HepG2 (cell line): ENCODE results near the gene HDAC10.

Experiments
- ATF7 ChIP-seq, 2 experiments: fragments of 450-650 bp in 1 of 2; sonication (generic) in 1 of 2; formaldehyde crosslinking in 1 of 2; IDR thresholded peaks; 2 replicates each; pipeline versions ENCODE4 v1.4.0 to v1.6.1; 2016 to 2020; ENCODE audit warnings: antibody characterized with exemption in 1 of 2, mild to moderate bottlenecking in 1 of 2, missing genetic modification reagents in 1 of 2
- BHLHE40 ChIP-seq: IDR thresholded peaks from 2 replicates; pipeline ENCODE4 v1.6.1; 2011; ENCODE audit warnings: low read length, improper control_type of control experiment
- CBX1 ChIP-seq: IDR thresholded peaks from one replicate; pipeline ENCODE4 v1.6.1; 2016; ENCODE audit warnings: antibody characterized with exemption, low read depth
- CBX2 ChIP-seq, 2 experiments: fragments of 200-600 bp in 1 of 2; sonication (generic); formaldehyde crosslinking in 1 of 2; IDR thresholded peaks; 2 replicates each; pipeline versions ENCODE4 v1.7.0 to v1.8.1; 2018 to 2022; ENCODE audit warnings: low read depth in 2 of 2, low read length in 1 of 2, mild to moderate bottlenecking in 1 of 2, missing genetic modification reagents in 1 of 2
- EZH2 ChIP-seq: conservative IDR thresholded peaks from 2 replicates; pipeline ENCODE4 v1.6.1; 2012; ENCODE audit warnings: mild to moderate bottlenecking, low read depth, low read length, moderate library complexity
- JUNB ChIP-seq: sonication (generic); formaldehyde crosslinking; IDR thresholded peaks from 2 replicates; pipeline ENCODE4 v1.8.0; 2022; ENCODE audit warnings: missing genetic modification reagents, mild to moderate bottlenecking, borderline replicate concordance
- MED1 ChIP-seq: sonication (generic); formaldehyde crosslinking; IDR thresholded peaks from 2 replicates; pipeline ENCODE4 v1.4.0; 2020; ENCODE audit warnings: missing genetic modification reagents
- PCBP2 ChIP-seq: fragments of 200-400 bp; formaldehyde crosslinking; optimal IDR thresholded peaks from 2 replicates; pipeline ENCODE3; 2018; ENCODE audit warnings: low read length, low read depth; ENCODE audit not compliant: poor library complexity, severe bottlenecking
- ZBTB8A ChIP-seq: sonication (generic); formaldehyde crosslinking; IDR thresholded peaks from 2 replicates; pipeline ENCODE4 v1.4.0; 2020; ENCODE audit warnings: mild to moderate bottlenecking, low read depth, missing genetic modification reagents, borderline replicate concordance
- TF ChIP-seq, protein P1 (sequence below): sonication (generic); formaldehyde crosslinking; IDR thresholded peaks from 2 replicates; pipeline ENCODE4 v1.5.0; 2020; ENCODE audit warnings: mild to moderate bottlenecking, missing genetic modification reagents, moderate library complexity
- TF ChIP-seq, protein P2 (sequence below): sonication (generic); formaldehyde crosslinking; IDR thresholded peaks from 2 replicates; pipeline ENCODE4 v1.4.0; 2020; ENCODE audit warnings: missing genetic modification reagents, mild to moderate bottlenecking, borderline replicate concordance
- TF ChIP-seq, protein P3 (sequence below): sonication (generic); formaldehyde crosslinking; IDR thresholded peaks from 2 replicates; pipeline ENCODE4 v1.5.0; 2020; ENCODE audit warnings: missing genetic modification reagents

DNA sequence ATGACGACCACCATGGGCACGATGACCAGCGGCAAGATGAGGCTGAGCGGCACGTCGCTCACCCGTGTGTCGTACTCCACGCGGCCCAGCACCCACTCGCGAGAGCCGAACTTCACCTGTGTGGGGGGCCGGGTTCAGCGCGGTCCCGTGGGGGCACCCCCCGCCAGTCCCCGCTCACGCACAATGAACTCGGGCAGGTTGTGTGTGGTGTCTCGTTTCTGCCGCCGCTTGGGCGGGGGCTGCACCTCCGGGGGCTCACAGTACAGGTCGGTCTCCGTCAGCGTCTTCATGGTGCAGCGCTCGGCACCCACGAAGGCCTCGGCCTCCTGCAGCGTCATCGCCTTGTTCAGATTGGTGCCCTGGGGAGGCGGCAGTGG lies 30.3 kb upstream of the HDAC10 start:
- TF ChIP-seq MED1 = no peak
- TF ChIP-seq, protein P1, sequence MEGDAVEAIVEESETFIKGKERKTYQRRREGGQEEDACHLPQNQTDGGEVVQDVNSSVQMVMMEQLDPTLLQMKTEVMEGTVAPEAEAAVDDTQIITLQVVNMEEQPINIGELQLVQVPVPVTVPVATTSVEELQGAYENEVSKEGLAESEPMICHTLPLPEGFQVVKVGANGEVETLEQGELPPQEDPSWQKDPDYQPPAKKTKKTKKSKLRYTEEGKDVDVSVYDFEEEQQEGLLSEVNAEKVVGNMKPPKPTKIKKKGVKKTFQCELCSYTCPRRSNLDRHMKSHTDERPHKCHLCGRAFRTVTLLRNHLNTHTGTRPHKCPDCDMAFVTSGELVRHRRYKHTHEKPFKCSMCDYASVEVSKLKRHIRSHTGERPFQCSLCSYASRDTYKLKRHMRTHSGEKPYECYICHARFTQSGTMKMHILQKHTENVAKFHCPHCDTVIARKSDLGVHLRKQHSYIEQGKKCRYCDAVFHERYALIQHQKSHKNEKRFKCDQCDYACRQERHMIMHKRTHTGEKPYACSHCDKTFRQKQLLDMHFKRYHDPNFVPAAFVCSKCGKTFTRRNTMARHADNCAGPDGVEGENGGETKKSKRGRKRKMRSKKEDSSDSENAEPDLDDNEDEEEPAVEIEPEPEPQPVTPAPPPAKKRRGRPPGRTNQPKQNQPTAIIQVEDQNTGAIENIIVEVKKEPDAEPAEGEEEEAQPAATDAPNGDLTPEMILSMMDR (CRISPR knock-in tag) = no peak
- TF ChIP-seq, protein P2, sequence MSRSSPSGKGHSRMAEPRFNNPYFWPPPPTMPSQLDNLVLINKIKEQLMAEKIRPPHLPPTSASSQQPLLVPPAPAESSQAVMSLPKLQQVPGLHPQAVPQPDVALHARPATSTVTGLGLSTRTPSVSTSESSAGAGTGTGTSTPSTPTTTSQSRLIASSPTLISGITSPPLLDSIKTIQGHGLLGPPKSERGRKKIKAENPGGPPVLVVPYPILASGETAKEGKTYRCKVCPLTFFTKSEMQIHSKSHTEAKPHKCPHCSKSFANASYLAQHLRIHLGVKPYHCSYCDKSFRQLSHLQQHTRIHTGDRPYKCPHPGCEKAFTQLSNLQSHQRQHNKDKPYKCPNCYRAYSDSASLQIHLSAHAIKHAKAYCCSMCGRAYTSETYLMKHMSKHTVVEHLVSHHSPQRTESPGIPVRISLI = no peak
- TF ChIP-seq, protein P3, sequence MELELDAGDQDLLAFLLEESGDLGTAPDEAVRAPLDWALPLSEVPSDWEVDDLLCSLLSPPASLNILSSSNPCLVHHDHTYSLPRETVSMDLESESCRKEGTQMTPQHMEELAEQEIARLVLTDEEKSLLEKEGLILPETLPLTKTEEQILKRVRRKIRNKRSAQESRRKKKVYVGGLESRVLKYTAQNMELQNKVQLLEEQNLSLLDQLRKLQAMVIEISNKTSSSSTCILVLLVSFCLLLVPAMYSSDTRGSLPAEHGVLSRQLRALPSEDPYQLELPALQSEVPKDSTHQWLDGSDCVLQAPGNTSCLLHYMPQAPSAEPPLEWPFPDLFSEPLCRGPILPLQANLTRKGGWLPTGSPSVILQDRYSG = no peak
- no peak for TF ChIP-seq JUNB (CRISPR knock-in tag)
- TF ChIP-seq CBX2 (IDR thresholded peaks at IDR 0.05; ENCODE audit: low read depth, low read length) = no peak
- TF ChIP-seq CBX2 (CRISPR knock-in tag; IDR thresholded peaks at IDR 0.05; ENCODE audit: low read depth) = no peak
- no peak for TF ChIP-seq PCBP2
- no peak for TF ChIP-seq ZBTB8A (CRISPR knock-in tag)
- TF ChIP-seq ATF7 (IDR thresholded peaks at IDR 0.05) = no peak
- no peak for TF ChIP-seq ATF7 (CRISPR knock-in tag; IDR thresholded peaks at IDR 0.05)
- no peak for TF ChIP-seq EZH2
- TF ChIP-seq BHLHE40 = no peak
- no peak for TF ChIP-seq CBX1
